Osteoblast (primary cell): Measurements from ENCODE around the gene GNE. TPM values are rescaled to one million over a fixed set of nuclear protein-coding genes. Genes with fewer than 3 reads are reported as not detected.
A peak's percentile ranks its signal among the peaks of the same experiment; 100 is the strongest.

Experiments
- DNase-seq: peaks from one replicate; pipeline ENCODE4 v3.0.0; 2011; ENCODE audit warnings: low spot score, mixed read lengths; ENCODE audit not compliant: insufficient read length; ENCODE audit errors: missing footprints
- H2AFZ ChIP-seq: 2 replicates; pipeline ENCODE4 v1.6.0; 2011; ENCODE audit warnings: mild to moderate bottlenecking, low read length
- H3K27ac ChIP-seq: 2 replicates; pipeline ENCODE4 v1.5.1; 2011; ENCODE audit warnings: mild to moderate bottlenecking, low read depth, low read length, moderate library complexity
- H3K27me3 ChIP-seq: 2 replicates; pipeline ENCODE4 v1.6.0; 2012; ENCODE audit warnings: mild to moderate bottlenecking, control low read depth, inconsistent platforms, low read length, moderate library complexity; ENCODE audit not compliant: insufficient read depth
- H3K36me3 ChIP-seq: 2 replicates; pipeline ENCODE4 v1.5.1; 2011; ENCODE audit warnings: mild to moderate bottlenecking, low read length, control low read depth, moderate library complexity; ENCODE audit not compliant: insufficient read depth
- H3K4me1 ChIP-seq: 2 replicates; pipeline ENCODE4 v1.5.1; 2011; ENCODE audit warnings: mild to moderate bottlenecking, low read length, control low read depth, moderate library complexity; ENCODE audit not compliant: insufficient read depth
- H3K4me2 ChIP-seq: 2 replicates; pipeline ENCODE4 v1.6.0; 2011; ENCODE audit warnings: mild to moderate bottlenecking, low read length; ENCODE audit not compliant: insufficient read depth
- H3K4me3 ChIP-seq: fragments of 200-600 bp; sonication (generic); 3 replicates; pipeline ENCODE4 v1.5.1; 2012; ENCODE audit warnings: mild to moderate bottlenecking, low read length, inconsistent platforms; ENCODE audit not compliant: insufficient read depth
- H3K79me2 ChIP-seq: 2 replicates; pipeline ENCODE4 v1.6.0; 2012; ENCODE audit warnings: mild to moderate bottlenecking, low read length, control low read depth, inconsistent platforms; ENCODE audit not compliant: insufficient read depth
- H3K9me3 ChIP-seq: 2 replicates; pipeline ENCODE4 v1.5.1; 2011; ENCODE audit warnings: low read depth, low read length, control low read depth
- H4K20me1 ChIP-seq: 2 replicates; pipeline ENCODE4 v1.6.0; 2012; ENCODE audit warnings: mild to moderate bottlenecking, low read length, control low read depth; ENCODE audit not compliant: insufficient read depth
- CTCF ChIP-seq: IDR thresholded peaks from 2 replicates; pipeline ENCODE4 v1.5.1; 2011; ENCODE audit warnings: mild to moderate bottlenecking, low read depth, low read length, moderate library complexity; ENCODE audit errors: extremely low read depth
- total RNA-seq: library from RNA; depleted of rRNA; stranded (reverse); fragments of >200 nt; gene quantifications from 2 replicates; pipeline ENCODE4 v1.2.3, GENCODE V29; 2012

The GNE gene
- total RNA-seq, 1 donor = 25.3 TPM

GRCh38 chr9:36173861-36174260 is 84.4 kb downstream of the GNE start:
- no peak for TF ChIP-seq CTCF

GRCh38 chr9:36170531-36170930 is 87.7 kb downstream of the GNE start:
- H3K4me3 ChIP-seq = no peak overlapping the region
- H3K9me3 ChIP-seq = no peaks in the 10 kb centered on the region
- no peaks in the 10 kb centered on the region for H4K20me1 ChIP-seq
- no peaks in the 10 kb centered on the region for H3K27me3 ChIP-seq
- no peaks in the 10 kb centered on the region for H3K36me3 ChIP-seq
- H2AFZ ChIP-seq = no peak overlapping the region
- no peaks in the 10 kb centered on the region for H3K79me2 ChIP-seq
- no peak overlapping the region for H3K4me2 ChIP-seq
- peak; percentile 9 for DNase-seq
- TF ChIP-seq CTCF = no peak
- H3K27ac ChIP-seq = no peak overlapping the region
- peaks cover 4% of the 10 kb centered on the region for H3K4me1 ChIP-seq

More at GRCh38 chr9:36173861-36174260, 84.4 kb downstream of the GNE start:
- Histone ChIP-seq H3K27ac (no peak overlapping the region), H3K4me3 (no peak overlapping the region), H3K4me2 (no peak overlapping the region), H2AFZ (no peak overlapping the region), H3K79me2 (no peaks in the 10 kb centered on the region), H3K9me3 (no peaks in the 10 kb centered on the region), H4K20me1 (no peaks in the 10 kb centered on the region), H3K36me3 (no peaks in the 10 kb centered on the region), H3K27me3 (no peaks in the 10 kb centered on the region), H3K4me1 (no peaks in the 10 kb centered on the region)
- DNase-seq = no peak

- no peaks in the 10 kb centered on the region for H3K36me3 ChIP-seq
- H2AFZ ChIP-seq = no peak overlapping the region
- no peak overlapping the region for H3K27ac ChIP-seq
- no peak overlapping the region for H3K4me3 ChIP-seq
- H3K4me2 ChIP-seq = no peak overlapping the region
- TF ChIP-seq CTCF = no peak
- peaks cover 11% of the 10 kb centered on the region for H3K4me1 ChIP-seq
- no peaks in the 10 kb centered on the region for H3K27me3 ChIP-seq
- no peaks in the 10 kb centered on the region for H3K79me2 ChIP-seq
- DNase-seq = no peak
- H3K9me3 ChIP-seq = no peaks in the 10 kb centered on the region
- no peaks in the 10 kb centered on the region for H4K20me1 ChIP-seq
Measured at GRCh38 chr9:36169708-36170107, 88.5 kb downstream of the GNE start.

- Histone ChIP-seq H2AFZ (no peak within 1 kb of the TSS), H3K4me2 (no peak within 1 kb of the TSS), H3K27ac (no peak within 1 kb of the TSS), H3K79me2 (no peaks in the 10 kb centered on the region), H3K4me1 (peaks cover 17% of the 10 kb centered on the region), H3K36me3 (no peaks in the 10 kb centered on the region), H4K20me1 (no peaks in the 10 kb centered on the region), H3K4me3 (no peak within 1 kb of the TSS), H3K9me3 (no peaks in the 10 kb centered on the region), H3K27me3 (no peaks in the 10 kb centered on the region)
- peak; percentile 39 for DNase-seq
- TF ChIP-seq CTCF = no peak
Measured at GRCh38 chr9:36169166-36169565, 89.1 kb downstream of the GNE start, which contains the start of gene CCIN. TSS of gene CCIN (plus strand) at chr9:36169388. CDS start at chr9:36169503, 115 bp downstream.
